ENCODE results near the gene ZFYVE28.

ZFYVE28 gene

GRCh38 chr4:2343476-2343875, 75.0 kb downstream of the ZFYVE28 start:
- DNase-seq = no peak

GRCh38 chr4:2341911-2342652, 76.4 kb downstream of the ZFYVE28 start:
- DNase-seq = no peak

GRCh38 chr4:2341261-2341841, 77.1 kb downstream of the ZFYVE28 start:
- DNase-seq = no peak

- no peak for DNase-seq
Measured at GRCh38 chr4:2340272-2341061, 78.0 kb downstream of the ZFYVE28 start.

- no peak for DNase-seq
Measured at GRCh38 chr4:2339458-2340271, 78.8 kb downstream of the ZFYVE28 start.

- DNase-seq = no peak
Measured at GRCh38 chr4:2338754-2339457, 79.5 kb downstream of the ZFYVE28 start.

GRCh38 chr4:2337896-2338295, 80.5 kb downstream of the ZFYVE28 start:
- no peak for DNase-seq

- DNase-seq = no peak
Measured at GRCh38 chr4:2337131-2337723, 81.2 kb downstream of the ZFYVE28 start.

- DNase-seq = no peak
Measured at GRCh38 chr4:2336659-2337058, 81.8 kb downstream of the ZFYVE28 start.

GRCh38 chr4:2335729-2336101, 82.7 kb downstream of the ZFYVE28 start:
- DNase-seq = no peak

- no peak for DNase-seq
Measured at GRCh38 chr4:2334826-2335728, 83.4 kb downstream of the ZFYVE28 start.

GRCh38 chr4:2333916-2334644, 84.4 kb downstream of the ZFYVE28 start:
- DNase-seq = no peak

GRCh38 chr4:2333356-2333841, 85.0 kb downstream of the ZFYVE28 start:
- DNase-seq = no peak

GRCh38 chr4:2332976-2333319, 85.5 kb downstream of the ZFYVE28 start:
- no peak for DNase-seq

GRCh38 chr4:2332201-2332975, 86.1 kb downstream of the ZFYVE28 start:
- no peak for DNase-seq

- DNase-seq = no peak
Measured at GRCh38 chr4:2331519-2332200, 86.8 kb downstream of the ZFYVE28 start.

GRCh38 chr4:2331043-2331420, 87.4 kb downstream of the ZFYVE28 start:
- no peak for DNase-seq

Measured in CD4-positive, alpha-beta T cell treated with Interleukin-1 beta for 1 hour (primary cell).